ENCODE measurements around the gene ARHGEF7.

DNA sequence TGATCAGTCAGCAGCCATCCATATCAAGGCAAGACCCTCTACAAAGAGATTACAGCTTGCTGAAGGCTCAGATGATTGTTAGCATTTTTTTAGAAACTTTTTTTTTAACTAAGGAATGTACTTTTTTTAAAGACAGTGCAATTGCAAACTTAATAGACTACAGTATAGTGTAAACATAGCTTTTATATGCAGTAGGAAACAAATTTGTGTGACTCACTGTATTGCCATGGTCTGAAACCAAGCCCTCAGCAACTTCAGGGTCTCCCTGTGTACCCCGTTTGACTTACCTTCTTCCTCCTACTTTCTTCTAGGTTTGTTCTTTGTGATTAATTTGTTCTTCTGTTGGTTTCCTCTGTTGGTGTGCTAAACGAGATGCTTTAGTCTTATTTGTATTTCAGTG is 112.3 kb downstream of the ARHGEF7 start:
- TF ChIP-seq, protein P1, sequence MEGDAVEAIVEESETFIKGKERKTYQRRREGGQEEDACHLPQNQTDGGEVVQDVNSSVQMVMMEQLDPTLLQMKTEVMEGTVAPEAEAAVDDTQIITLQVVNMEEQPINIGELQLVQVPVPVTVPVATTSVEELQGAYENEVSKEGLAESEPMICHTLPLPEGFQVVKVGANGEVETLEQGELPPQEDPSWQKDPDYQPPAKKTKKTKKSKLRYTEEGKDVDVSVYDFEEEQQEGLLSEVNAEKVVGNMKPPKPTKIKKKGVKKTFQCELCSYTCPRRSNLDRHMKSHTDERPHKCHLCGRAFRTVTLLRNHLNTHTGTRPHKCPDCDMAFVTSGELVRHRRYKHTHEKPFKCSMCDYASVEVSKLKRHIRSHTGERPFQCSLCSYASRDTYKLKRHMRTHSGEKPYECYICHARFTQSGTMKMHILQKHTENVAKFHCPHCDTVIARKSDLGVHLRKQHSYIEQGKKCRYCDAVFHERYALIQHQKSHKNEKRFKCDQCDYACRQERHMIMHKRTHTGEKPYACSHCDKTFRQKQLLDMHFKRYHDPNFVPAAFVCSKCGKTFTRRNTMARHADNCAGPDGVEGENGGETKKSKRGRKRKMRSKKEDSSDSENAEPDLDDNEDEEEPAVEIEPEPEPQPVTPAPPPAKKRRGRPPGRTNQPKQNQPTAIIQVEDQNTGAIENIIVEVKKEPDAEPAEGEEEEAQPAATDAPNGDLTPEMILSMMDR (IDR thresholded peaks at IDR 0.05): no peak
- no peak for TF ChIP-seq EP300 (IDR thresholded peaks at IDR 0.05)
- TF ChIP-seq POLR2A (IDR thresholded peaks at IDR 0.05): no peak
